ENCODE measurements around the gene SPECC1.
"Not testable (repeated sequence)": the region's sequence is repeated elsewhere in the genome, so short reads cannot be mapped to it uniquely, and the experiment has no call there.

The SPECC1 gene

DNA sequence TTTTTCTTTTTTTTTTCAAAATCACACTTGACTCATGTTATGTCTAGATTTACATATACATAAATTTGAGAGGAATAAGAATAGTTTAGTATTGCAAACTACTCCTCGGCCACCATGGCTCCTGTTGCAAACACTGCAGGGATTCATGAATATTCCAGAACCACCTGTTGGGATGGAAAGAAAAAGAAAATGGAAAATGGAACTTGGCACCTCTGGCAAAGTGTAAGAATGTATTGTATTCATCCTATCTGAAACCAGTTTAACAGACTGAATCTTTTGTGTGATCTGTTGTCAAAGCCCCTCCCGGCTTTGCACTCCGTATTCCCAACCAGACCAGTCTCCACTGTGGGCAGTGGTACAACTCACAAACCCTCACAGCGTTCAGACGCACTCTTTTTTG is 124.4 kb downstream of the SPECC1 start:
- DNase-seq, result no peak

DNA sequence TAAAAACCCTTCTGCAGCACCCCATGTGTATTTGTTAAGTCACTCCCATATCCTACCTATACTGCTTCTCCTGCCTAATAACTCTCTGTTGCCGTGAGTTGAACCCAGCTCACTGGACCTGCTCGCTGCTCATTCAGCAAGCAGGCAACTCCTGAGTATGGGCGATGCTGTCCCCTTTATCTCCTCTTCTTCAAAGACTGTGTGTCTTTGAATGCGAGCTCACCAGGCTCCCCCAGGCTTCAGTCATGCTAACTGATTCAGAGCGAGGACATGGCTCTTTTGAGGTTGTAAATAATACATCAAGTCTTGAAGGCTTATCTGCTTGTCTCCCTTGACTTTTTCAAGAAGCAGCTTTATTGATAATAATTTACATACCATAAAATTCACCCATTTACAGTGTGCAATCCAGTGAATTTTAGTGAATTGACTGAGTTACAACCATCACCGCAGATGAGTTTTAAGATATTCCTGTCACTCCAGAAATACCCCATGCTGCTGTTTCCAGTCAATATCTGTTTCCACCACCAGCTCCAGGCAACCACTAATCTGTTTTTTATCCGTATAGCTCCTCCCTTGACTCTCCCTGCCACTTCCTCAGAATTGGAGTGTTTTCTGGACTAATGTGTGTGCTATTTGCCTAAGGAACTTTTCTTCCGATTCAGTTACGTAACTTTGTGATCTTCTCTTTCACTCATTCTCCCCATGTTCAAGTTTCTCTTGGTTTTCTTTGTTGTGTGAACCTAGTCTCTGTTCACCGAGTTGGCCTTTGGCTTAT is 132.2 kb downstream of the SPECC1 start:
- DNase-seq, result no peak

DNA sequence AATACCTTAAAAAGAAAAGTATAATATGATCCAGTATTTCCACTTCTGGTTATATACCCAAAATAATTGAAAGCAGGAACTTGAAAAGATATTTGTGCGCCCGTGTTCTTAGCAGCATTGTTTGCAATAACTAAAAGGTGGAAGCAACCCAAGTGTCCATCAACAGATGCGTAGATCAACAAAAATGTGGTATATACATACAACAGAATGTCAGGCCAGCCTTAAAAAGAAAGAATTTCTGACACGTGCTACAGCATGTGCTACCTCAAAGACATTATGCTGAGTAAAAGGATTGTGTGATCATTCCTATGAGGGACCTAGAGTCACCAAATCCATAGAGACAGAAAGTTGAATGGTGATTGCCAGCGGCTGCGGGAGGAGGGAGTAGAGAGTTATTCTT is 133.1 kb downstream of the SPECC1 start:
- DNase-seq, result no peak

DNA sequence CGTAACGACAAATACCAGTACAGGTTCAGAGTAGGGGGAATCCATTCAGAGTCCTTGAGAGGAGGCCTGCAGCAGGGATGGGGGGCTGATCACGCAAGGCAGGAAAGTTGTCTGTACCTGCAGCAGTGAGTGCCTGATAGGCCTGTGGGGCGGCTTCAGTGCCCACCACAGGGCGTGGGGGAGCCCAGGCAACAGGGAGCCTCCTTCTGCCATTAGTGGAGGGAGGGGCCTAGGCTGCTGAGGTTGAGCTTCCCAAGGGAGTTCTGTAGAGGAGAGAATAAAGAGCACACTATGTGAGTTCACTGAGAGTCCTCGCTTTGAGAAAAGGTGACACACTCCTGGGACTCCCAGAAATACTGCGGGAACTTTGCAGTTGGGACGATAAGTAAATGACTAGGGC is 134.6 kb downstream of the SPECC1 start:
- DNase-seq, result no peak

DNA sequence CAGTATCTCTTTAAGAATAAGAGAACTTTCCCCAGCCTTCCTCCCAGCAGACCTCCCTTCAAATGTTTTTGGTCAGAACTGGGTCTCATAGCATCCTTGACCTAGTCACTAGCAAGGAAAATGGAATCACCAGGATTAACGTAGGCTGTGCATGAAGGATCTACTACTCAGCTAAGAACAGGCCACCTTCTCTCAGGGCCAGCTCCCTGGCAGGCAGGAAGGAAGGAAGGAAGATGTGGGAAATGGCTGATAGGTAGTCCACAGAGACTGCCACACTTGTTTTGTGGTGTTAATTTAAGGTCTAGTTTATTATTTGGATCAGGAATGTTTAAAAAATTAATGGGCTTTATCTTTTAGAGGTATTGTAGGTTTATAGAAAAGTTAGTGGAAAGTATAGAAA is 136.4 kb downstream of the SPECC1 start:
- no peak for DNase-seq

DNA sequence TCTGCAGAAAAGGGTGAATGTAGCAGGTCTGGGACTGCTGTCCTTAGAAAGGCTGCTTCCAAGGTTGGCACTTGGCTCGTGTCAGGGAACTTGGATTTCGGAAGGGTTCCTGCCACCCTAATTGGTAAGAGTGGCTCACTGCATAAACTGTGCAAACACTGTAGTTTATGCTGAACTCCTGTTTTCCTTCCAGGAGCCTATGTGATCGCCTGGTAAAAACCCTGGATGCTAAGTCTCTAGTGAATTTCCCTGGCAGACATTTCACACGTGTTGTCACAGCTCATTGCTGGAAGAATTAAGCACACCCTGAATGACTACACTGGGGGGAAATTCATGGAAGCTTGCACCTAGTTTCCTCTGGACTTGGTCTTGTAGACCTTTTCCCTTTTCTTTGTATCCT is 140.1 kb downstream of the SPECC1 start:
- no peak for DNase-seq

DNA sequence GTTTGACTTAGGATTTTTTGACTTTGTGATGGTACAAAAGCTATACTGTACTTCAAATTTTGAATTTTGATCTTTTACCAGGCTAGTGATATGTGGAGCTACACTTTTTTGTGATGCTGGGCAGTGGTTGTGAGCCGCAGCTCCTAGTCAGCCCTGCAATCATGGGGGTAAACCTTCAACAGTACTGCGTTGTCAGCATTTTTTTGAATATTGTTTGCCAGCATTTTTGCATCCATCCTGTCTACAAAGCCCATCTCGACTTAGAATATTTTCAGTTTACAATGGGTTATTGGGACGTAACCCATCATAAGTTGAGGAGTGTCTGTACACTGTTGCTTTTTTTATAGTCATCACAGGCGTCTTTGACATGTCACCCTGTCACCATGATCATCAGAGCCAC is 142.0 kb downstream of the SPECC1 start:
- DNase-seq, result no peak

DNA sequence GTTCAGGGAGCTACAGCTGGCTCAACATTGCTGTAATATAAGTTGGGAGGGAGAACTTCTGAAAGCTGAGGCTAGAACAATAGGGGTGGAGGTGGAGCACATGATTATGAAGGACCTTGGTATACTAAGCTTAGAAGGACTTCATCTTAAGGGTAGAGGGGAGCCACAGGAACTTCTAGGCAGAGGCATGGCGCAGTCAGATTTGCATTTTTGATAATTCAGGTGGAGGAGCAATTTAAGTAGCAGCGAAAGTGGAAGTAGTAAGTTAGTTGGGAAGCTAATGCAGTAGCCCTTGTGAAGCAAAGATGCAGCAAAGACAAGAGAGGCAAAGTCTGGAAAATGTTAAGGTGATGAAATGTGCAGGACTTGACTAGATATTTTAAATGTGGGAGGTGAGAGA is 144.1 kb downstream of the SPECC1 start:
- DNase-seq, result no peak

DNA sequence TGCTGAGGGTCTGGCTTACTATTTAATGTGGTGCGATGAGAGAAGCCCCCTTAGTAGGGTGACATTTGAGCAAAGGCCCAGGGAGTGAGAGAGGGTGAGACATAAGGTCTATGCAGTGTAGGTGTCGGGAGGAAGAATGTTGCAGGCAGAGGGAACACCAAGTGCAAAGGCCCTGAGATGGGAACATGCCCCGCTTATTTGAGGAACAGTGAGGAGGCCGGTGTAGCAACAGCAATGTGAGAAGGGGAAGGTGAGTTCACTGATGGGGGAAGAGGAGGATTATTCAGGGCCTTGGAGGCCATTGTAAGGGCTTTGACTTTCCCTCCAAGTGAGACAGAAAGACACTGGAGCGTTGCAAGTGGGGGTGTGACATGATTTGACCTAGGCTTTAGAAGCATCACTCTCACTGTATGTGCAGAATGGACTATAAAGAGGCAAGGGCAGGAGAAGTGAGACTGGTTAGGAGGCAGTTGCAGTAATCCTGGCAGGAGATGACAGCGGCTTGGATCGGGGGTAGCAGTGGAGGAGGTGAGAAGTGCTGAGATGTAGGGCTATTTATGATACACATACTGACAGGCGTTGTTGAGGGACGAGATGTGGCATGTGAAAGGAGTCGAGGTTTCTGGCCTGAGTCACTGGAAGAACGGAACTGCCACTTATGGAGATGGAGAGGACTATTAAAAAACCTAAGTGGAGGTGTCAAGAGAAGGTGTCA is 145.3 kb downstream of the SPECC1 start:
- no peak for DNase-seq

DNA sequence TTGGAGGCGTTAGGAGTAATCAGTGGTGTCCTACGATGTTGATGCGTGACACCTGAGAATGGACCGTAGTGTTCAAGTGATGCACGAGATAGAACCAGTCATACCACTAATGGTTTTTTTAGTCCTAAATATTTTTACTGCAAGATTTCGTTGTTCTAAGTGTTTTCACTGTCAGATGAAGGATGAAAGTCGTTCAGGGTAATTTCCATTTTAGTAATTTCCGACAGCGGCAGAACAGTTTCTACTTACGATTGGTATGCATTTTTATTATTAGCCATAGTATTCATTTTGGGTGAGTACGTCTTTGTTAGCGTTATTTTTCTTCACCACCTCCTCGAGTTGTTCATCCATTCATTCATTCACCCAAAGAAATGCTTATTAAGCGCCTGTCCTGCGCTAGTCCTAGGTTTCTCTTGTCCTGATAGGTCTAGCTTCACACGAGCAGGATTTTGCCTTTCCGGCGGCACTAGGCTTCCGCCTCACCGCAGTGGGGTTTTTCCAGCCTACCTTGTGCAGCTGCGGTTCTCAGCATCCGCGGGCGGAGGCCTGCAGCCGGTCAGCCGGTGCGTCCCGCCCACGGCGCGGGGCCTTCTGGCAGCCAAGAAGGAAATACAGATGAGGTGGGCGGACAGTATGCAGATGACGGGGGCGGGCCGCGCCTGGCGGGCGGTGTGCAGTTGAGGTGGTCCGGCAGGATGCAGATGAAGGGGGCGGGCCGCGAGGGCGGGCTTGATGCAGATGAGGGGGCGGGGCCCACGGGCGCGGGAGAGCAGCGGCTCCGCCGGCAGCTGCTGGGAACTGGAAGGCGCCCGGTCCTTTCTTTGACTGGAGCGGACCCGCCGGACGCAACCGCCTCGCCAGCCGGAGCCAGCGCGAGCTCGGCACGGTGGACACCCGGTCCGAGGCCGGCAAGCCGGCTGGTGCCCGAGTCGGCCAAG is 146.4 kb downstream of the SPECC1 start:
- DNase-seq, result peak; percentile 99

DNA sequence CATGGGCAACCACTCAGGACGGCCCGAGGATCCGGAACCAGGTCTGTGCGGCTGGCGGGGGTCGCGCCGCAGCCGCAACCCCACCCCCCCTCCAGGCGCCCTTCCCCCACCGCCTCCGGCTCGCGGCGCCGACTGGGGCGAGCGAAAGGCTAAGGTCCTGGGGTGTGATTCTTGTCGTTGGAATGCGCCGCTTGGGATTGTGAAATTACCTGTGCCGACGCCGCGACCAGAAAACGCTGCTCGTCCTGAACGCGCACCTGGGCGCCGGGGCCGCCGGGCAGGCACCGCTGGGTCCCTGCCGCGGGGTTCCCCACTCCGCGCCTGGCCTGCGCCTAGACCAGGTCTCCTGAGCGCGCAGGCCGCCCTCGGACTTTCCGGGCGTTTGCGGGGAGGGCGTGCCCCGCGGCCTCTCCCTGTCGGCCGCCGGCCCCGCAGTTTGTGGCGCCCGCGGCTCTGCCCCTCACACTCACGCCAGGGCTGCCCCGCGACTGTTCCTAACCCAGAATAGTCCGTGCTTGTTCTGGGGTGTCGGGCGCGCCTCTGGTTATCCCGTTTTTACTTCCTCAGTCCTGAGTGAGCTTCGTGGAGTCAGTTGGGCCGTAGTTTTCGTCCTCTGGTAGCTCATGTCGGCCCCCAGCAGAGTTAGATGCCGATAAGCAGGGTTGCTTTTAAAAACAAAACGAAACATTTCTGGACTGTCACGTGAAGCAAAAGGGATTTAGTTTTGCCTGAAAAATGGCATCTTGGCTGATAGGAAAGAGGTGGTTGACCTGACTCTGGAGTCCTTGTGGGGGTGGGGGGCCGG is 147.2 kb downstream of the SPECC1 start:
- peak; percentile 40 for DNase-seq

DNA sequence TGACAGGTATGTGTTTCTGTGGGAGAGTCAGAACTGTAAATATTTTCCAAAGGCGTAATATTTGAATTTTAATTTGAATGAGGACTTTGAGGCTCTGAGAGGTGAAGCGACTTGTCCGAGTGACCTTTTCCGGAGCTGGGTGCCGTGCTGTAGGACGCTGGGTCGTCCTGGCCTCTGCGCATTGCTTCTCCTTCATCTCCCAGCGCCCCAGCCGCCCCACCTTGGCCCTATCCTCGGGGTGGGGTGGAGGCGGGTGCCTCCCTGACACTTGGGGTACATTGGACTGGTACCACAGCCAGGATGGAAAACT is 147.8 kb downstream of the SPECC1 start:
- no peak for DNase-seq

DNA sequence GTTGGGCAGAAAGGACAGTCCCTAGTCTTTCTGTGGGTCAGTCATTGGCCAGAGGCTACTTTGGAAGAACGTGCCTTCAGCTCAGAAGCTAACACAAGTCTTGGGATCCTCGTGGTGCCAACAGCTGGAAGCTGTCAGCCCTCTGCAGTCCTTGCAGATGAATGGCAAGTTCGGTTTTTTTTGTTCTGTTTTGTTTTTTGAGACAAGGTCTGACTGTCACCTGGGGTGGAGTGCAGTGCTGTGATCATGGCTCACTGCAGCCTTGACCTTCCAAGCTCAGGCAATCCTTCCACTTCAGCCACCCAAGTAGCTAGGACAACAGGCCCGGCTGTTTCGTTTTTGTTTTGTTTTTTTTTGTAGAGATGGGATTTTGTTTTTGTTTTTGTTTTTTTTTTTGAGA is 149.4 kb downstream of the SPECC1 start:
- no peak for DNase-seq

DNA sequence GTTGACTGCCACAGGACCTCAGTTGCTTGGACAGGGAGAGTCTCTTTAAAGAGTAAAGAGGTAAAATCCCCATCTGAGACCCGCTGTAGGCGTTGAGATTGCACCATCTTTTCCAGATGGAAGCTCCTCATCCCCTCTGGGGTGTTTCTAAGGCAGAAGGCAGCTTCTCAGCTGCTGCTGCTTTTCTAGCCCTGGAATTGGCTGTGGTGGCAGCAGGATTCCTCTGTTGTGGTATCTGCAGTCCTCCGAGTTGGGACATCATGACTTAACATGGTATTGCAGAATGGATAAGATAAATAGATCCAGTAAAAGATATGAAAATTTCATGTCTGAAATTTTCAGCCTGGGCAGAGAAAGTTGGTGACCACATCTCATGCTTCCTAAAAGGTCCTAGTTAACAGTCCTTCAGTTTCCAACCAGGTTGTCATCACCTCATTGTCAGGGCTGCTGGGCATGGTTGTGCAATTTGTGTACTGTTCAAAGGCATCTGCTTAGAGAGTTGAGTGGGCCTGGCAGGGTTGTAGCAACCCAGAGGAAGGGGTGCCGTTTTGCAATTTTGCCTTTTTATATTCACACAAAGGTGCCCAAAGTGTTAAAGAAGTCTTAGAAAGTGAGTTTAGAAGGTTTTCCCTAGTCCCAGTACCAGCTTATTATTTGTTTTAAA is 150.4 kb downstream of the SPECC1 start:
- no peak for DNase-seq

DNA sequence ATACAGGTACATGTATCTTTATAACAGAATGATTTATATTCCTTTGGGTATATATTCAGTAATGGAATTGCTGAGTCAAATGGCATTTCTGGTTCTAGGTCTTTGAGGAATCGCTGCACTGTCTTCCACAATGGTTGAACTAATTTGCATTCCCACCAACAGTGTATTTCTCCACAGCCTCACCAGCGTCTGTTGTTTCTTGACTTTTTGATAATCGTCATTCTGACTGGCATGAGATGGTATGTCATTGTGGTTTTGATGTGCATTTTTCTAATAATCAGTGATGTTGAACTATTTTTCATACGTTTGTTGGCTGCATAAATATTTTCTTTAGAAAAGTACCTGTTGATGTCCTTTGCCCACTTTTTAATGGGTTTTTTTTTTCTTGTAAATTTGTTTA is 156.4 kb downstream of the SPECC1 start:
- DNase-seq, result not testable (repeated sequence)

DNA sequence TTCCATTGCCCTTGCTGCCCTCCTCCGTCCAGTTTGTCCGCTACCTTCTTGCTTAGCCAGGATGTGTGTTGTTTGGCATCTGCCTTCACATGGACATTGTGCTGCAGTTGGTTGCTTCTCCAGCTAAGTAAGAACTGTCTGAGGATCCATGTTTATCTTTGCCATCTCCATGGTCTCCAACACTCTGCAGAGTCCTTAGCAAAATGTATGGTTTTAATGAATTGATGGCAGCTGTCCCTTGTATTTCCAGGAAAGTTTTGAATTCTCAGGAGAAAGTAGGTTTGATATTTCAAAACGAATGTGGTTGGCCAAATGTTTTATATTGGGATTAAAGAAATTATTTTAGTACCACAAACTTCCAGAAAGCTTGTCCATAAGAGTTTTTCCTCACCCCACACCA is 160.9 kb downstream of the SPECC1 start:
- no peak for DNase-seq

DNA sequence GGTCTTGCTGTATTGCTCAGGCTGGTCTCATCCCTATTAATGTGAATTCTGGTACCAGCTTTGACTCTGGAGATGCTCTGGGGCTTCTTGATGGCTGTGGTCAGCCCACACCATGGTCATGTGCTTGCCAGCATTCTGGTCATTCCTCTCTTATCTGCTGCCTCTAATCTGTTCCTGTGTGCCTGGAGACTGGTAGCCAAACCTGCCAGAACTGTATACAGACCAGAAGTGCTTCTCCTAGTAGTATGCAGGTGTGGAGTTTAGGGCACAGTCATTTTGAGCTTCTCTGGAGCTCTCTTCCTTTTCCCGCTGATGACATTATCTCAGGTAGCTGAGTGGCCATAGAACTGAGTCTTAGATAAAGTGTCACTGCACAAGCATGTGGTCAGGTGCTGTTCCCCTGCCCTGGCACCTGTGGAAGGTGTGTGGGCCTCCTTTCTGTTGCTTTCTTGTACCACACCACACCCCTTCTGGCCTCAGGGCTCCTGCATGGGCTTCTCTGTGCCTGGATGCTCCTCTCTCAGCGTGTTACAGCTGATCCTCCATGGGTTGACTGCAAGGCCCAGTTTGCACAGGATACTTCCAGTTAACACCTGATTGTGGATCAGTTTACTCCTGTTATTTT is 162.7 kb downstream of the SPECC1 start:
- DNase-seq, result no peak

DNA sequence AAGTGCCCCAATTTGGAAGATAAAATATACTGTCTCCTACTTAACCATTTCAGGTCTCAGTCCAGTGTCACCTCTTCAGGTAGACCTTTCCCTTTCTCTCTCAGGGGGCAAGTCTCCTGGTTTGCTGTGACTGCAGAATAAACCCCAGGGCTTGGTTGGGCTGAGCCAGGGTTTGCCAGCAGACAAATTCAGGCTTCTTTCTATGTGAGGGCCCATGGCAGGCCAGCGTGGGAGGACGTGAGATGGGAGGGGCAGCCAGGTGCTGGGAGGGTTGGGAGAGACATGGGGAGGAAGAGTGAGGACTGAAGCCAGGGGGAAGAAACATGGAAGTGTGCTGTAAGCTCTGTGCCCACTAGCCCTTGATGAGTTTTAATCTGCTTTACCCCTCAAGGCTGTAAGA is 163.2 kb downstream of the SPECC1 start:
- no peak for DNase-seq

DNA sequence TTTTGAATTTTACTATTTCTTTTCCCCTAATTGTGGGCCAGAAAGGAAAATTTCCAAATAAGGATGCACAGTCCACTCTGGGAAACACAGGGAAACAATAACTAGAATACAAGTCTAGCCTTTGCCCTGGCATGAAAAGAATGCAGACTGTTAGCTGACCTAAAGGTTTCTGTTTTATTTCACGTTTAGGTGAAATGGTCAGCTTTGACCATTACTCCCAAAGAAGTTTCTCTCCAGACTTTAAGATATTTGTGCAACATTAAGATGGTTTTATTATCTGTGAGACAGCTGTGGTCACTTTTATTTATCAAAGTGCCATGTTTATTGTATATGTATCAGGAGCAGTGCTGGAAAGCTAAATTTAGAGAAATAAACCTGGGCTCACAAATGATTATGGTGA is 163.9 kb downstream of the SPECC1 start:
- no peak for DNase-seq

DNA sequence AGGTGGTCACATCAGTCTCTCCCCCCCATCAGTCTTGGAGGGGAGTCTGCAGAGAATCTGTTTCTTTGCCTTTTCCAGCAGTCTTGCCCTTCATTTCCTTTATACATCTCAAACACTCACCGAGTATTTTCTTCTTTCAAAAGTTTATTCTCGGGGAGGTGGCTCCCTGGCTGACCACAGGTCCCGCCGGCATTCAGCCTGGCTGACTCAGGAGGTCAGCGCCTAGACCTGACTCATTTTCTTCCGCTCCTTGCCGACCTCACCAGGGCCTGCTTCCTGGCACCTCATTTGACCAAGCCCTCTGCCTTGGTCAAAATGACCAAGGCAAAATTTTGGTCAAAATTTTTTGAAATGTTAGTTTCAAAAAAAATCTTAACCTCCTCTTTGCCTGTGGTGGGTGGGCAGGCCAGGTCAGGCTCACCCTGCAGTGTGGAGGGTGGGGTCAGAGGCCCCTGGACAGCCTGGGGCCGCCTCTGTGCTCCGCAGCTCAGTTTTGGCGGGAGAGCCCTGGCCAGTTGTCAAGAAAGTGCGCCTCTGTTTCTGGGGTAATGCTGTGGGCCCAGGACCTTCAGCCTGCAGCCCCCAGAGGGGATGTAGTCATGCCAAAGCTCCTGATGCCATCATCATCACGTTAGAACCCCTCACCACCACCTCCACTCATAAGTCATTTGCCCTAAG is 165.6 kb downstream of the SPECC1 start:
- DNase-seq, result no peak

DNA sequence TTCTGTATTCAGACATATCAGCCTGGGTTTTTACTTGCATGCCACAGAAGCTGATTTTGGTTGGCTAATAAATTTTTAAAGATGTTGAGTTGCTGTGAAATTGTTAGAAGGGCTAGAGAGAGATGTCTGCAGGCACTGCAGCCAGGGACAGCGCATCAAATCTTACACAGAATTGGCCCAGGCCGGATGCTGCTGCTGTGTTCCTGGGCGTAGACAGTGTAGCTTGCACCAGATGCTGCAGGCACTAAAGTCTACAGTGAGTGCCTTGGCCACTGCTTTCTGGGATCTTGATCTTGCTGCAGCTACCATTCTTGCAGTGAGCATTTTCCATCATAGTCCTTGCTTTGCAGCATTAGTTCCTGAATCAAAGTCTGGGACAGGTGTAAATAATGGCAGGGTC is 169.9 kb downstream of the SPECC1 start:
- DNase-seq, result no peak

Measured in CD4-positive, alpha-beta T cell treated with Interleukin-17A for 4 hours (primary cell).